CD4-positive, alpha-beta T cell (primary cell): ENCODE measurements around the gene OSBPL10. TPM values are rescaled to one million over a fixed set of nuclear protein-coding genes. Genes with fewer than 3 reads are reported as not detected.

Experiments
- ATAC-seq: fragments of 200-7000 bp; cut with Tn5 transposase; one replicate; pipeline ENCODE4 v1.10.0; 2022; ENCODE audit warnings: mild to moderate bottlenecking; ENCODE audit not compliant: poor library complexity
- CTCF ChIA-PET: fragments of 350-600 bp; sonication (Branson Sonifier 250); formaldehyde crosslinking; loops from one replicate; lab custom pipeline; 2021; ENCODE audit warnings: antibody characterized with exemption, inconsistent platforms; lab: Charles Lee
- POLR2A ChIA-PET: fragments of 350-600 bp; sonication (Branson Sonifier 250); formaldehyde crosslinking; loops from one replicate; lab custom pipeline; 2021; ENCODE audit warnings: antibody characterized with exemption, inconsistent platforms; lab: Charles Lee
- DNase-seq, 14 experiments: peaks; one replicate each; pipeline ENCODE4 v3.0.0-alpha.2; 2013 to 2020; ENCODE audit warnings: mixed read lengths in 2 of 14
- H3K27ac ChIP-seq, 2 donors: one replicate each; pipeline versions ENCODE4 v1.5.1 to v1.7.0; 2013; ENCODE audit warnings: low read length in 2 of 2, low read depth in 1 of 2, mild to moderate bottlenecking in 1 of 2
- H3K27me3 ChIP-seq, 2 experiments: 1 replicate in 1 of 2; 2 replicates in 1 of 2; pipeline versions ENCODE4 v1.6.1 to v1.7.0; 2013; ENCODE audit warnings: low read length in 2 of 2, control low read depth in 1 of 2, mild to moderate bottlenecking in 1 of 2, moderate library complexity in 1 of 2; ENCODE audit not compliant: insufficient read depth in 2 of 2, control insufficient read depth in 1 of 2
- H3K36me3 ChIP-seq: one replicate; pipeline ENCODE4 v1.6.1; 2013; ENCODE audit warnings: low read length, control low read depth; ENCODE audit not compliant: insufficient read depth
- H3K4me1 ChIP-seq: one replicate; pipeline ENCODE4 v1.6.1; 2013; ENCODE audit warnings: low read length, control low read depth; ENCODE audit not compliant: insufficient read depth
- H3K4me3 ChIP-seq: one replicate; pipeline ENCODE4 v1.5.1; 2013; ENCODE audit warnings: mild to moderate bottlenecking, low read length, moderate library complexity
- H3K9me3 ChIP-seq, 2 experiments: 1 replicate in 1 of 2; 2 replicates in 1 of 2; pipeline versions ENCODE4 v1.6.1 to v1.7.0; 2013; ENCODE audit warnings: low read length in 2 of 2, mild to moderate bottlenecking in 2 of 2, control low read depth in 1 of 2, moderate library complexity in 1 of 2; ENCODE audit not compliant: control insufficient read depth in 1 of 2, insufficient read depth in 1 of 2
- H3K27ac Mint-ChIP-seq: one replicate; pipeline ENCODE4 v1.8.0; 2020; ENCODE audit warnings: mixed read lengths
- H3K27me3 Mint-ChIP-seq: one replicate; pipeline ENCODE4 v1.8.0; 2021; ENCODE audit warnings: mixed read lengths
- H3K36me3 Mint-ChIP-seq: one replicate; pipeline ENCODE4 v1.8.0; 2021; ENCODE audit warnings: low read depth, mixed read lengths
- H3K4me1 Mint-ChIP-seq: one replicate; pipeline ENCODE4 v1.8.0; 2021; ENCODE audit warnings: low read depth, mixed read lengths
- H3K4me3 Mint-ChIP-seq: one replicate; pipeline ENCODE4 v1.8.0; 2020; ENCODE audit warnings: mild to moderate bottlenecking, mixed read lengths
- H3K9me3 Mint-ChIP-seq: one replicate; pipeline ENCODE4 v1.8.0; 2020; ENCODE audit warnings: mixed read lengths
- intact Hi-C, 2 experiments: fragments of 100-400 bp; cut with DNase I in 1 of 2; cut with micrococcal nuclease in 1 of 2; formaldehyde crosslinking; loops; one replicate each; pipeline versions ENCODE4 v1.15.1 to v1.9.0; 2023 to 2025; cut with DNase I, micrococcal nuclease
- total RNA-seq, 174 experiments: library from RNA in 2 of 174; stranded (reverse) in 2 of 174; gene quantifications; one replicate each; pipeline ENCODE4 v1.2.3 and lab custom pipeline; 2021 to 2026
- TF ChIP-seq, protein P1 (sequence below): fragments of 200-600 bp; IDR thresholded peaks from one replicate; pipeline ENCODE4 v1.8.0; 2022; ENCODE audit warnings: antibody characterized with exemption, mild to moderate bottlenecking

Gene OSBPL10
- total RNA-seq, 2 experiments from 2014 or later: not detected

- H3K4me1 ChIP-seq: no peaks in the 10 kb centered on the region
- H3K27me3 Mint-ChIP-seq: no peaks in the 10 kb centered on the region
- DNase-seq (no peak), ATAC-seq (no peak)
- CTCF ChIA-PET: no interaction called here
- H3K4me1 Mint-ChIP-seq: peaks cover 7% of the 10 kb centered on the region
- H3K36me3 ChIP-seq: no peaks in the 10 kb centered on the region
- H3K27me3 ChIP-seq: peaks cover 0 to 2% of the 10 kb centered on the region in 2 experiments
- no peak overlapping the region for H3K27ac Mint-ChIP-seq
- TF ChIP-seq, protein P1, sequence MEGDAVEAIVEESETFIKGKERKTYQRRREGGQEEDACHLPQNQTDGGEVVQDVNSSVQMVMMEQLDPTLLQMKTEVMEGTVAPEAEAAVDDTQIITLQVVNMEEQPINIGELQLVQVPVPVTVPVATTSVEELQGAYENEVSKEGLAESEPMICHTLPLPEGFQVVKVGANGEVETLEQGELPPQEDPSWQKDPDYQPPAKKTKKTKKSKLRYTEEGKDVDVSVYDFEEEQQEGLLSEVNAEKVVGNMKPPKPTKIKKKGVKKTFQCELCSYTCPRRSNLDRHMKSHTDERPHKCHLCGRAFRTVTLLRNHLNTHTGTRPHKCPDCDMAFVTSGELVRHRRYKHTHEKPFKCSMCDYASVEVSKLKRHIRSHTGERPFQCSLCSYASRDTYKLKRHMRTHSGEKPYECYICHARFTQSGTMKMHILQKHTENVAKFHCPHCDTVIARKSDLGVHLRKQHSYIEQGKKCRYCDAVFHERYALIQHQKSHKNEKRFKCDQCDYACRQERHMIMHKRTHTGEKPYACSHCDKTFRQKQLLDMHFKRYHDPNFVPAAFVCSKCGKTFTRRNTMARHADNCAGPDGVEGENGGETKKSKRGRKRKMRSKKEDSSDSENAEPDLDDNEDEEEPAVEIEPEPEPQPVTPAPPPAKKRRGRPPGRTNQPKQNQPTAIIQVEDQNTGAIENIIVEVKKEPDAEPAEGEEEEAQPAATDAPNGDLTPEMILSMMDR: no peak
- peaks cover 2 to 5% of the 10 kb centered on the region in 2 experiments for H3K9me3 ChIP-seq
- POLR2A ChIA-PET: interaction anchor here (1.2 kb wide), 1 partner anchor 39 kb away, joined by 3 read pairs; no protein-coding TSS in a partner anchor
- no peak overlapping the region for H3K27ac ChIP-seq
- H3K4me3 Mint-ChIP-seq: no peak overlapping the region
- H3K9me3 Mint-ChIP-seq: peaks cover under 1% of the 10 kb centered on the region
- intact Hi-C loops: no loop called here
- H3K36me3 Mint-ChIP-seq: no peaks in the 10 kb centered on the region
- no peak overlapping the region for H3K4me3 ChIP-seq
Observed at GRCh38 chr3:31960793-31961431, 20.1 kb downstream of the OSBPL10 start.

GRCh38 chr3:31959951-31960792 is 20.9 kb downstream of the OSBPL10 start:
- Histone ChIP-seq H3K4me1 (no peaks in the 10 kb centered on the region), H3K27me3 (peaks cover 0 to 2% of the 10 kb centered on the region in 2 experiments), H3K36me3 (no peaks in the 10 kb centered on the region), H3K9me3 (peaks cover 9 to 10% of the 10 kb centered on the region in 2 experiments), H3K4me3 (no peak overlapping the region), H3K27ac (no peak overlapping the region)
- Mint-ChIP-seq H3K27ac (no peak overlapping the region), H3K36me3 (no peaks in the 10 kb centered on the region), H3K4me3 (no peak overlapping the region), H3K9me3 (peaks cover 5% of the 10 kb centered on the region), H3K4me1 (peaks cover 7% of the 10 kb centered on the region), H3K27me3 (no peaks in the 10 kb centered on the region)
- DNase-seq (no peak), ATAC-seq (no peak)
- intact Hi-C loops: no loop called here
- ChIA-PET CTCF (no interaction called here), POLR2A (interaction anchor here (1.2 kb wide), 1 partner anchor 39 kb away, joined by 3 read pairs; no protein-coding TSS in a partner anchor)
- TF ChIP-seq, protein P1: no peak

DNA sequence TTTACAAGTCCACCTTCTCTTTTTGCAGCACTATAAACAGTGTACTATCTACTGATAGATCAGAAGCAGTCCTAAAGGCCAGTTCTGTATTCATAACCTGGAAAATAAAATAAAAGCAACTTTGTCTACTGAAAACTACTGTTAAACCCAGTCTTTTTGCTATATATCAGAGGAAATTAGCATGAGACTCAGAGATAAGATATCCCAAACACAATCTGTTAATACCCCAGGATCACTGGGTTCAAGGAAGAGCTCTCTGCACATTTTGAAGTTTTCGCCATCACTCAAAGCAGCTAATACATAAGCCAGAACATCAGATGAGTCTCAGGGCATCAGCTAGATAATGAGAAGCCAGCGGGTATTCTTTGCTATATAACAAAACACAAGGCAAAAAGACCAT is 21.8 kb downstream of the OSBPL10 start:
- no peaks in the 10 kb centered on the region for H3K4me1 ChIP-seq
- CTCF ChIA-PET: no interaction called here
- H3K27me3 ChIP-seq: peaks cover 0 to 2% of the 10 kb centered on the region in 2 experiments
- Mint-ChIP-seq H3K4me1 (peaks cover 7% of the 10 kb centered on the region), H3K9me3 (peaks cover 7% of the 10 kb centered on the region), H3K27ac (no peak overlapping the region), H3K36me3 (no peaks in the 10 kb centered on the region), H3K27me3 (no peaks in the 10 kb centered on the region), H3K4me3 (no peak overlapping the region)
- intact Hi-C loops: no loop called here
- TF ChIP-seq, protein P1: no peak
- ATAC-seq: no peak
- POLR2A ChIA-PET: no interaction called here
- H3K36me3 ChIP-seq: no peaks in the 10 kb centered on the region
- no peak overlapping the region for H3K27ac ChIP-seq
- no peak overlapping the region for H3K4me3 ChIP-seq
- DNase-seq: no peak
- peaks cover 10 to 14% of the 10 kb centered on the region in 2 experiments for H3K9me3 ChIP-seq
